ENCODE data around the gene CXCL14. TPM values are rescaled to one million over a fixed set of nuclear protein-coding genes. Genes with fewer than 3 reads are reported as not detected.

Gene CXCL14
- total and polyA plus RNA-seq, 2 experiments from 2014 or later = 1.7 TPM; not detected in 1

DNA sequence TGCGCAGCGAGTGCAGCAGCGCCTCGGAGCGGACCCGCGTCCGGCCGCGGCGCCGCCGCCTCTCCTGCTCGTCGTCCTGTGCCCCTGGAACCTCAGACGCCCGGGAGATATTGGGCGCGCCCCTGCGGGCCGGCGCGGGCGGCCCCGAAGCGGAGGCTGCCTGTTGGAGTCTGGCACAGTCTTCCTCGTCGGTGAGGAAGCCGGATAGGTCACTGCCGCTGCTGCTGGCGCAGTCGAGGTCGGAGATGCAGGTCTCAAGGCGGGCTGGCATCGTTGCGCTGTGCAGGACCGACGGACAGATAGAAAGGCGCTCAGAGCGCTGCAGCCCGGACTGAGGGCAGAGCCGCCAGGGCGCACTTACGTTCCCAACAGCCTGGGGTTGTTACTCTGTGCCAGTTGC lies 43.4 kb downstream of the CXCL14 start:
- TF ChIP-seq, protein P1, sequence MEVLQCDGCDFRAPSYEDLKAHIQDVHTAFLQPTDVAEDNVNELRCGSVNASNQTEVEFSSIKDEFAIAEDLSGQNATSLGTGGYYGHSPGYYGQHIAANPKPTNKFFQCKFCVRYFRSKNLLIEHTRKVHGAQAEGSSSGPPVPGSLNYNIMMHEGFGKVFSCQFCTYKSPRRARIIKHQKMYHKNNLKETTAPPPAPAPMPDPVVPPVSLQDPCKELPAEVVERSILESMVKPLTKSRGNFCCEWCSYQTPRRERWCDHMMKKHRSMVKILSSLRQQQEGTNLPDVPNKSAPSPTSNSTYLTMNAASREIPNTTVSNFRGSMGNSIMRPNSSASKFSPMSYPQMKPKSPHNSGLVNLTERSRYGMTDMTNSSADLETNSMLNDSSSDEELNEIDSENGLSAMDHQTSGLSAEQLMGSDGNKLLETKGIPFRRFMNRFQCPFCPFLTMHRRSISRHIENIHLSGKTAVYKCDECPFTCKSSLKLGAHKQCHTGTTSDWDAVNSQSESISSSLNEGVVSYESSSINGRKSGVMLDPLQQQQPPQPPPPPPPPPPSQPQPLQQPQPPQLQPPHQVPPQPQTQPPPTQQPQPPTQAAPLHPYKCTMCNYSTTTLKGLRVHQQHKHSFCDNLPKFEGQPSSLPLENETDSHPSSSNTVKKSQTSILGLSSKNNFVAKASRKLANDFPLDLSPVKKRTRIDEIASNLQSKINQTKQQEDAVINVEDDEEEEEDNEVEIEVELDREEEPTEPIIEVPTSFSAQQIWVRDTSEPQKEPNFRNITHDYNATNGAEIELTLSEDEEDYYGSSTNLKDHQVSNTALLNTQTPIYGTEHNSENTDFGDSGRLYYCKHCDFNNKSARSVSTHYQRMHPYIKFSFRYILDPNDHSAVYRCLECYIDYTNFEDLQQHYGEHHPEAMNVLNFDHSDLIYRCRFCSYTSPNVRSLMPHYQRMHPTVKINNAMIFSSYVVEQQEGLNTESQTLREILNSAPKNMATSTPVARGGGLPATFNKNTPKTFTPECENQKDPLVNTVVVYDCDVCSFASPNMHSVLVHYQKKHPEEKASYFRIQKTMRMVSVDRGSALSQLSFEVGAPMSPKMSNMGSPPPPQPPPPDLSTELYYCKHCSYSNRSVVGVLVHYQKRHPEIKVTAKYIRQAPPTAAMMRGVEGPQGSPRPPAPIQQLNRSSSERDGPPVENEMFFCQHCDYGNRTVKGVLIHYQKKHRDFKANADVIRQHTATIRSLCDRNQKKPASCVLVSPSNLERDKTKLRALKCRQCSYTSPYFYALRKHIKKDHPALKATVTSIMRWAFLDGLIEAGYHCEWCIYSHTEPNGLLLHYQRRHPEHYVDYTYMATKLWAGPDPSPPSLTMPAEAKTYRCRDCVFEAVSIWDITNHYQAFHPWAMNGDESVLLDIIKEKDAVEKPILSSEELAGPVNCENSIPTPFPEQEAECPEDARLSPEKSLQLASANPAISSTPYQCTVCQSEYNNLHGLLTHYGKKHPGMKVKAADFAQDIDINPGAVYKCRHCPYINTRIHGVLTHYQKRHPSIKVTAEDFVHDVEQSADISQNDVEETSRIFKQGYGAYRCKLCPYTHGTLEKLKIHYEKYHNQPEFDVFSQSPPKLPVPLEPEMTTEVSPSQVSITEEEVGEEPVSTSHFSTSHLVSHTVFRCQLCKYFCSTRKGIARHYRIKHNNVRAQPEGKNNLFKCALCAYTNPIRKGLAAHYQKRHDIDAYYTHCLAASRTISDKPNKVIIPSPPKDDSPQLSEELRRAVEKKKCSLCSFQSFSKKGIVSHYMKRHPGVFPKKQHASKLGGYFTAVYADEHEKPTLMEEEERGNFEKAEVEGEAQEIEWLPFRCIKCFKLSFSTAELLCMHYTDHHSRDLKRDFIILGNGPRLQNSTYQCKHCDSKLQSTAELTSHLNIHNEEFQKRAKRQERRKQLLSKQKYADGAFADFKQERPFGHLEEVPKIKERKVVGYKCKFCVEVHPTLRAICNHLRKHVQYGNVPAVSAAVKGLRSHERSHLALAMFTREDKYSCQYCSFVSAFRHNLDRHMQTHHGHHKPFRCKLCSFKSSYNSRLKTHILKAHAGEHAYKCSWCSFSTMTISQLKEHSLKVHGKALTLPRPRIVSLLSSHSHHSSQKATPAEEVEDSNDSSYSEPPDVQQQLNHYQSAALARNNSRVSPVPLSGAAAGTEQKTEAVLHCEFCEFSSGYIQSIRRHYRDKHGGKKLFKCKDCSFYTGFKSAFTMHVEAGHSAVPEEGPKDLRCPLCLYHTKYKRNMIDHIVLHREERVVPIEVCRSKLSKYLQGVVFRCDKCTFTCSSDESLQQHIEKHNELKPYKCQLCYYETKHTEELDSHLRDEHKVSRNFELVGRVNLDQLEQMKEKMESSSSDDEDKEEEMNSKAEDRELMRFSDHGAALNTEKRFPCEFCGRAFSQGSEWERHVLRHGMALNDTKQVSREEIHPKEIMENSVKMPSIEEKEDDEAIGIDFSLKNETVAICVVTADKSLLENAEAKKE (CRISPR knock-in tag; IDR thresholded peaks at IDR 0.05) = no peak
- TF ChIP-seq CREB1 (CRISPR knock-in tag; IDR thresholded peaks at IDR 0.05; ENCODE audit: low read depth) = no peak
- no peak for TF ChIP-seq ZNF331 (CRISPR knock-in tag; IDR thresholded peaks at IDR 0.05; ENCODE audit: low read depth)
- TF ChIP-seq NANOG (IDR thresholded peaks at IDR 0.05; ENCODE audit: borderline replicate concordance) = no peak
- no peak for TF ChIP-seq CTCF (conservative IDR thresholded peaks at IDR 0.05; ENCODE audit: low read depth in 2 of 2)
- peak; percentile 84 for TF ChIP-seq EZH2 (IDR thresholded peaks at IDR 0.05; ENCODE audit: low read depth, unreplicated experiment)
- peak; percentile 73 for TF ChIP-seq EZH2phosphoT487 (IDR thresholded peaks at IDR 0.05; ENCODE audit: unreplicated experiment)
- TF ChIP-seq REST (IDR thresholded peaks at IDR 0.05; ENCODE audit: unreplicated experiment) = no peak
- TF ChIP-seq STAT1 (IDR thresholded peaks at IDR 0.05; ENCODE audit: unreplicated experiment) = no peak
- TF ChIP-seq, protein P2, sequence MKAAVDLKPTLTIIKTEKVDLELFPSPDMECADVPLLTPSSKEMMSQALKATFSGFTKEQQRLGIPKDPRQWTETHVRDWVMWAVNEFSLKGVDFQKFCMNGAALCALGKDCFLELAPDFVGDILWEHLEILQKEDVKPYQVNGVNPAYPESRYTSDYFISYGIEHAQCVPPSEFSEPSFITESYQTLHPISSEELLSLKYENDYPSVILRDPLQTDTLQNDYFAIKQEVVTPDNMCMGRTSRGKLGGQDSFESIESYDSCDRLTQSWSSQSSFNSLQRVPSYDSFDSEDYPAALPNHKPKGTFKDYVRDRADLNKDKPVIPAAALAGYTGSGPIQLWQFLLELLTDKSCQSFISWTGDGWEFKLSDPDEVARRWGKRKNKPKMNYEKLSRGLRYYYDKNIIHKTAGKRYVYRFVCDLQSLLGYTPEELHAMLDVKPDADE (IDR thresholded peaks at IDR 0.05) = no peak
- no peak for TF ChIP-seq JUNB (IDR thresholded peaks at IDR 0.05; ENCODE audit: unreplicated experiment)
- no peaks in the 10 kb centered on the region; the same call in 2 of the 3 replicates for H3K36me3 Mint-ChIP-seq (ENCODE audit: low read depth)
- Histone ChIP-seq H2AFZ (peak overlapping the region; percentile 88), H3K36me3 (ENCODE audit: insufficient read depth) (no peaks in the 10 kb centered on the region; the same call in 1 of the 2 replicates), H3K27me3 (ENCODE audit: insufficient read depth) (peaks cover 100% of the 10 kb centered on the region), H3K4me1 (ENCODE audit: insufficient read depth) (peaks cover 15% of the 10 kb centered on the region), H3K79me2 (replicated peaks; ENCODE audit: insufficient read depth) (no peaks in the 10 kb centered on the region), H4K20me1 (replicated peaks; ENCODE audit: insufficient read depth) (peaks cover 34% of the 10 kb centered on the region), H3F3A (replicated peaks; ENCODE audit: low read depth) (peaks cover 11% of the 10 kb centered on the region; the same call in 1 of the 2 replicates), H3K4me2 (peak overlapping the region; percentile 75), H3K27ac (ENCODE audit: low read depth) (no peak overlapping the region), H3K4me3 (peak overlapping the region; percentile 49), H3K9me2 (ENCODE audit: insufficient read depth) (no peaks in the 10 kb centered on the region)
- no peak overlapping the region for H3K27ac Mint-ChIP-seq
- ATAC-seq (peak; percentile 32), DNase-seq (ENCODE audit: low spot score) (peak; percentile 47)
- H3K9me3 Mint-ChIP-seq = peaks cover 17% of the 10 kb centered on the region
- H3K4me1 Mint-ChIP-seq = peaks cover 16% of the 10 kb centered on the region
- peak overlapping the region; percentile 29; the same call in 2 of the 3 replicates for H3K4me3 Mint-ChIP-seq
- H3K27me3 Mint-ChIP-seq (ENCODE audit: insufficient read depth, low read depth, poor library complexity) = peaks cover 100% of the 10 kb centered on the region
